Endothelial cell (in vitro differentiated cells): ENCODE data around the gene AK9. TPM values are rescaled to one million over a fixed set of nuclear protein-coding genes. Genes with fewer than 3 reads are reported as not detected.
A peak's percentile ranks its signal among the peaks of the same experiment; 100 is the strongest.
"Not testable (repeated sequence)": the region's sequence is repeated elsewhere in the genome, so short reads cannot be mapped to it uniquely, and the experiment has no call there.

Source experiments
- DNase-seq: peaks from one replicate; pipeline ENCODE4 v3.0.0; 2021; ENCODE audit warnings: low spot score
- H3K27ac Mint-ChIP-seq: one replicate; pipeline ENCODE4 v1.8.0; 2021; ENCODE audit warnings: mixed read lengths, inconsistent platforms; ENCODE audit not compliant: unreplicated experiment
- H3K27me3 Mint-ChIP-seq: one replicate; pipeline ENCODE4 v1.8.0; 2021; ENCODE audit warnings: mild to moderate bottlenecking, moderate library complexity, mixed read lengths, inconsistent platforms; ENCODE audit not compliant: unreplicated experiment
- H3K36me3 Mint-ChIP-seq: one replicate; pipeline ENCODE4 v1.8.0; 2021; ENCODE audit warnings: mild to moderate bottlenecking, low read depth, mixed read lengths, inconsistent platforms; ENCODE audit not compliant: unreplicated experiment
- H3K4me1 Mint-ChIP-seq: one replicate; pipeline ENCODE4 v1.8.0; 2021; ENCODE audit warnings: mild to moderate bottlenecking, mixed read lengths, inconsistent platforms; ENCODE audit not compliant: unreplicated experiment
- H3K4me3 Mint-ChIP-seq: one replicate; pipeline ENCODE4 v1.8.0; 2021; ENCODE audit warnings: mild to moderate bottlenecking, mixed read lengths, inconsistent platforms; ENCODE audit not compliant: unreplicated experiment
- H3K9me3 Mint-ChIP-seq: one replicate; pipeline ENCODE4 v1.8.0; 2021; ENCODE audit warnings: mixed read lengths, inconsistent platforms; ENCODE audit not compliant: unreplicated experiment
- CTCF ChIP-seq: fragments of 200-600 bp; sonication (generic); IDR thresholded peaks from one replicate; pipeline ENCODE4 v1.5.0; 2021; ENCODE audit warnings: antibody characterized with exemption; ENCODE audit not compliant: unreplicated experiment
- total RNA-seq: library from RNA; stranded (reverse); fragmentation: NEBNext Ultra II Directional; extraction: Animal tissue kit (Norgen Biotek cat#: 25700); gene quantifications from one replicate; pipeline ENCODE4 v1.2.1, GENCODE V29; 2021; ENCODE audit not compliant: unreplicated experiment

AK9 gene
- total RNA-seq, 1 donor from 2014 or later: 3.5 TPM

GRCh38 chr6:109713097-109713496 lies 22.1 kb upstream of the AK9 start:
- TF ChIP-seq CTCF: no peak
- no peaks in the 10 kb centered on the region for H3K9me3 Mint-ChIP-seq
- DNase-seq: no peak
- H3K36me3 Mint-ChIP-seq: no peaks in the 10 kb centered on the region
- no peak overlapping the region for H3K27ac Mint-ChIP-seq
- no peak overlapping the region for H3K4me3 Mint-ChIP-seq
- peaks cover 3% of the 10 kb centered on the region for H3K4me1 Mint-ChIP-seq
- peaks cover 3% of the 10 kb centered on the region for H3K27me3 Mint-ChIP-seq

GRCh38 chr6:109708099-109708498 lies 17.1 kb upstream of the AK9 start:
- not testable (repeated sequence) for H3K4me3 Mint-ChIP-seq, H3K27me3 Mint-ChIP-seq, H3K27ac Mint-ChIP-seq, H3K36me3 Mint-ChIP-seq, H3K9me3 Mint-ChIP-seq, DNase-seq
- H3K4me1 Mint-ChIP-seq: peaks cover 16% of the 10 kb centered on the region

DNA sequence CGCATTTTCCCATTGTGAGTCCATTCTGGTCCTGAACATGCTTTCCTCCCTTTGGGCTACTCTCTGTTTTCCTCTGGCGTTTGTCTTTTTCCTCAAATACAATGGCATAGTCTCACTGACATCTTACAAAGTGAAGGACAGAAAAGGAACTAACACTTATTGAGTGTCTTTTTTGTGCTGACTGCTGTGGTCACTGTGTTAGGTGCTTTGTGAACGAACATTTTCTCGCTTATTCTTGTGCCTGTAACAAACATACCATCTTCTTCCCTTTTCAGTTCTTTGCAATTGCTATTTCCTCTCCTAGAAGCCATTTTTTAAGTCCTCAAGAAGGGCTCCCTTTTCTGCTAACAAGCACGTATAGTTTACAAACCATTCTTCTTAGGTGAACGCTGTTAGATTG lies 15.5 kb upstream of the AK9 start:
- Mint-ChIP-seq H3K4me1 (peaks cover 24% of the 10 kb centered on the region), H3K27ac (peak overlapping the region; percentile 43), H3K36me3 (no peaks in the 10 kb centered on the region), H3K27me3 (peaks cover 5% of the 10 kb centered on the region), H3K9me3 (no peaks in the 10 kb centered on the region), H3K4me3 (no peak overlapping the region)
- no peak for DNase-seq
- TF ChIP-seq CTCF: no peak

DNA sequence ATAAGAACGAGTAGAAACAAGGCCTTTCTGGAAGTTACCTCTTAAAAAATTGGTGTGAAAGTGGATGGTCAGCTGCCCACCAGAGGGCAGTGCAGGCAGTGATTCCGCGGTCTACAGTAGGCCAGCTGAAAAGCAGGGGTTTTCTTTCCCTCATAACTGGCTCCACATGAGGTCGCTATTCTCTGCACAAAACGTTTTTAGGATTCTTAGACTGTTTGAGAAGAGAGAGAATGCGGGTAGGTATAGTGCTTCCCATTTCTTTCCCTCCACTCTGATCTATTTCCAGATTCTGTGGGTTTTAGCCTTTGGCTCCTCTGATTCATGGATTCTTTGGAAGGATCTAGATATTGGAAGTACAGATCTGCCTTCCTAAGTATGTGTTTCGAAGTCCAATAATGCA lies 14.3 kb upstream of the AK9 start:
- peaks cover 5% of the 10 kb centered on the region for H3K27me3 Mint-ChIP-seq
- no peaks in the 10 kb centered on the region for H3K9me3 Mint-ChIP-seq
- TF ChIP-seq CTCF: peak; percentile 98
- no peak overlapping the region for H3K4me3 Mint-ChIP-seq
- no peaks in the 10 kb centered on the region for H3K36me3 Mint-ChIP-seq
- peaks cover 27% of the 10 kb centered on the region for H3K4me1 Mint-ChIP-seq
- peak; percentile 84 for DNase-seq
- no peak overlapping the region for H3K27ac Mint-ChIP-seq

DNA sequence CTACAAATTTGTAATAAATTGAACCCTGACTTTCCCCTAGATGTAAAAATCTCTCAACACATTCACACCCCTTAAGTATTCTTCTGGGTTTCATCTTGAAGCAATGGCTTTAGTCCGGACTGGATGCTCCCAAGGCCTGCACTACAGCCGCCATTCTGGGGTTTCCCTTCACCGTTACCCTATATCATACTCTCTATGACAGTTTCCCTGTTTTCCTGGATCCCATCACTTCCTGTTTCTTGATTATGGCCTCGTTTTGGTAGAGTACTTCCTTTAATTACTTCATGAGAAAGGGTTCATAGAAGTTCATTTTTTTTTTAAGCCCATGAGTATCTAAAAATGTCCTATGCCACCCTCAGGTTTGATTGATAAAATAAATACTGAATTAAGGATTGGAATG lies 11.8 kb upstream of the AK9 start:
- H3K27ac Mint-ChIP-seq: no peak overlapping the region
- no peak overlapping the region for H3K4me3 Mint-ChIP-seq
- TF ChIP-seq CTCF: no peak
- H3K4me1 Mint-ChIP-seq: peaks cover 27% of the 10 kb centered on the region
- no peaks in the 10 kb centered on the region for H3K36me3 Mint-ChIP-seq
- no peaks in the 10 kb centered on the region for H3K9me3 Mint-ChIP-seq
- DNase-seq: no peak
- peaks cover 5% of the 10 kb centered on the region for H3K27me3 Mint-ChIP-seq

GRCh38 chr6:109701774-109702173 lies 10.8 kb upstream of the AK9 start:
- Mint-ChIP-seq H3K4me1 (peaks cover 24% of the 10 kb centered on the region), H3K36me3 (no peaks in the 10 kb centered on the region), H3K27ac (no peak overlapping the region), H3K27me3 (peaks cover 4% of the 10 kb centered on the region), H3K4me3 (no peak overlapping the region), H3K9me3 (no peaks in the 10 kb centered on the region)
- TF ChIP-seq CTCF: no peak
- DNase-seq: no peak
